NOMO-1 (cell line): ENCODE measurements around the gene TP53TG3C.
"Not testable (repeated sequence)": the region's sequence is repeated elsewhere in the genome, so short reads cannot be mapped to it uniquely, and the experiment has no call there.

Experiments used
- DNase-seq, 2 experiments: peaks; one replicate each; lab custom pipeline; 2025; ENCODE audit not compliant: unreplicated experiment in 2 of 2; lab: John Stamatoyannopoulos, UW

The TP53TG3C gene

GRCh38 chr16:33193926-33194325 lies at the start of gene TP53TG3C:
TSS of gene TP53TG3C (plus strand) at chr16:33194226. CDS start at chr16:33194294, 68 bp downstream.
- DNase-seq, result not testable (repeated sequence)
